ENCODE measurements around the gene OR10V1.
"Not testable (repeated sequence)": the region's sequence is repeated elsewhere in the genome, so short reads cannot be mapped to it uniquely, and the experiment has no call there.

The OR10V1 gene

DNA sequence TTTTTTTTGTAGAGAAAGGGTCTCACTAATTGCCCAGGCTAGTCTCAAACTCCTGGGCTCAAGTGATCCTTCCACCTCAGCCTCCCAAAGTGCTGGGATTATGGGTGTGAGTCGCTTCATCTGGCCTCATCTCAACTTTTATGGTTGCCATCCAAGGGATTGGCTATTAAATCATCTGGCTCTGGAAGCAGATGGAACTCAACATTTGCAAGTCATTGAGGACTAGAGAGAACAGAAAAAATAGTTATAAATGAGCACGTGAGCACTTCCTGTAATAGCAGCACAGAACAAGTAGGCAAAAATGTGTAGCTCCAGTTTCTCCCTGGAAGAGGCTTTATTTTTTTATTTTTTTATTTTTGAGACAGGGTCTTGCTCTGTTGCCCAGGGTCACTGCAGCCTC, 22.5 kb downstream of the OR10V1 start:
- H3K27ac Mint-ChIP-seq, result no peak overlapping the region
- H3K27me3 Mint-ChIP-seq, result peaks cover 9% of the 10 kb centered on the region
- H3K4me1 Mint-ChIP-seq (ENCODE audit: low read depth), result peaks cover 6% of the 10 kb centered on the region
- H3K4me3 Mint-ChIP-seq, result no peak overlapping the region
- peaks cover 5% of the 10 kb centered on the region for H3K36me3 Mint-ChIP-seq
- peaks cover 21% of the 10 kb centered on the region for H3K9me3 Mint-ChIP-seq (ENCODE audit: low read depth)

DNA sequence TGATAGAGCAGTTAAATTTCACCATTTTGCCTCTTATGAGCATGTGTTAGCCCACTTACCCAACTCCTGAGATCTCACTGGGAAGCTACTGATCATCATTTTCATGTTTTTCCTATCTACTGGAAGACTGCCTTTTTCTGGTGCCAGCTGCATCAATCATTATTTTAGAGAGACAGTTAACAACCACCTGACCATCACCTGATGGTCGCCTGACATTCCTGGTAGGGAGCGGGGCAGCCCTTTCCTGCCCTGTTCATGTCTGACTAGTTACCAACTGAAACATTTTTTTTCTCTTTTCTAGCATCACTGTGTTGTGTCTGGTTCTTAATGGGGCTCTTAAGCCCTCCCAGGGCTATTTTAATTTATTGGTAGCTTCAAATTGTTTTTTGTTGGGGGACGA, 24.6 kb downstream of the OR10V1 start:
- Mint-ChIP-seq H3K4me1 (ENCODE audit: low read depth) (peaks cover 6% of the 10 kb centered on the region), H3K4me3 (no peak overlapping the region), H3K27ac (no peak overlapping the region), H3K9me3 (ENCODE audit: low read depth) (peaks cover 15% of the 10 kb centered on the region), H3K36me3 (peaks cover 5% of the 10 kb centered on the region), H3K27me3 (peaks cover 15% of the 10 kb centered on the region)

DNA sequence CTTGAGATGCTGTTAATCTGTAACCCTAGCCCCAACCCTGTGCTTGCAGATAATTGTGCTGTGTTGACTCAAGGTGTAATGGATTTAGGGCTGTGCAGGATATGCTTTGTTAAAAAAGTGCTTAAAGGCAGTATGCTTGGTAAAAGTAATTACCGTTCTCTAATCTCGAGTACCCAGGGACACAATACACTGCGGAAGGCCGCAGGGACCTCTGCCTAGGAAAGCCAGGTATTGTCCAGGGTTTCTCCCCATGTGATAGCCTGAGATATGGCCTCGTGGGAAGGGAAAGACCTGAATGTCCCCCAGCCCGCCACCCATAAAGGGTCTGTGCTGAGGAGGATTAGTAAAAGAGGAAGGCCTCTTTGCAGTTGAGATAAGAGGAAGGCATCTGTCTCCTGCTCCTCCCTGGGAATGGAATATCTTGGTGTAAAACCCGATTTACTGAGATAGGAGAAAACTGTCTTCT, 32.4 kb downstream of the OR10V1 start:
- not testable (repeated sequence) for H3K36me3 Mint-ChIP-seq; H3K4me1 Mint-ChIP-seq (ENCODE audit: low read depth); H3K27ac Mint-ChIP-seq; H3K9me3 Mint-ChIP-seq (ENCODE audit: low read depth); H3K4me3 Mint-ChIP-seq
- peaks cover 14% of the 10 kb centered on the region for H3K27me3 Mint-ChIP-seq

DNA sequence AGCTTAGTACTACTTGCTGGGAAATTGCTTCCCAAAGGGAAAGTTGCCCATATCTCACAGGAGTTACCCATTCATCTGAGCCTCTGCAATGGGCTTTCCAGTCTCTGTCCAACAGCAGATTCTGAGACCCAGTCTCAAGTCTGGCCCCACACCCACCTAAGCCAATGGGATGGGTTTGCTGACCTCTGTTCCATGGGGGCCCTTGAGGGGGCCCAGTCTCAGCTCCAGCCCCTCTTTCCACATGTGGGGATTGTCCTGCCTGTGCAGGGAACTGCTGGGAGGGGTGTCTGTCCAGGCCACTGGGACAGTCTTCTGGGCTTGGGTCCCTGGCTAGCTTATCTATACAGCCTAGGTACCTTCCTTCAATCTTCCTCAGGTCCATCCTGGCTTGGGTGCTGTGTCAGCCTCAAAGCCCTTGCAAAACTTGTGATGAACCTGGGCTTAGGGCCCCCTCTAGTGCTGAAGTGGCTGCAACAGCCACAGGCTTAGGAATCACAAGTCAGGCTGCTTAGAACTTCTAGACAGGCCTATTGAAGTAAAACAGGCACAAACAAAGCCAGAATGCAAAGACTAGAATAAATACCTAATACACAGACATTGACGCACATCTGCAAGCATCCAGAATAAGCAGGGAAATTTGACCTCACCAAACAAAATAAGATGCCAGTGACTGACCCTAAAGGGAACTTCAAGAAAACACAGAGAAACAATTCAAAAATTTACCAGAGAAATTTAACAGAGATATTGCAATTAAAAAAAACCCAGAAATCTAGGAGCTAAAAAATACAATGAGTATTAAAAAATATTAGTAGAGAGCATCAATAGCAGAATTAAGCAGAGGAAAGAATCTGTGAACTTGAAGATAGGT, 33.1 kb downstream of the OR10V1 start:
- Mint-ChIP-seq H3K4me1 (ENCODE audit: low read depth) (no peaks in the 10 kb centered on the region), H3K36me3 (no peaks in the 10 kb centered on the region), H3K9me3 (ENCODE audit: low read depth) (no peaks in the 10 kb centered on the region), H3K27ac (no peak overlapping the region), H3K27me3 (peaks cover 9% of the 10 kb centered on the region), H3K4me3 (no peak overlapping the region)

DNA sequence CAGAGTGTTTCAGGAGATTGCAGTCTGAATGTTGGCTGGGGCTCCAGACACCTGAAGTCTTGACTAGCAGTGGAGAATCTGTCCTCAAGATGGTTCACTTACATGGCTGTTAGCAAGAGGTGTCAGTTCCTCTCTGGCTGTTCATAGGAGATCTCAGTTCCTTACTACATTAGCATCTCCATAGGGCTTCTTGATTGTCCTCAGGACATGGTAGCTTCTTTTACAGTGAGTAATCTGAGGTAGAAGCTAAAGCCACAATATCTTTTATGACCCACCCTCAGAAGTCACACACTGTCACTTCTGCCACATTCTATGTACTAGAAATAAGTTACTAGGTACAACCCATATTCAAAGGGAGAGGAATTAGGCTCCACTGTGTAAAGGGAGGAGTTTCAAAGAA, 34.3 kb downstream of the OR10V1 start:
- no peak overlapping the region for H3K27ac Mint-ChIP-seq
- peaks cover 7% of the 10 kb centered on the region for H3K27me3 Mint-ChIP-seq
- H3K4me3 Mint-ChIP-seq, result no peak overlapping the region
- no peaks in the 10 kb centered on the region for H3K4me1 Mint-ChIP-seq (ENCODE audit: low read depth)
- no peaks in the 10 kb centered on the region for H3K9me3 Mint-ChIP-seq (ENCODE audit: low read depth)
- H3K36me3 Mint-ChIP-seq, result no peaks in the 10 kb centered on the region

DNA sequence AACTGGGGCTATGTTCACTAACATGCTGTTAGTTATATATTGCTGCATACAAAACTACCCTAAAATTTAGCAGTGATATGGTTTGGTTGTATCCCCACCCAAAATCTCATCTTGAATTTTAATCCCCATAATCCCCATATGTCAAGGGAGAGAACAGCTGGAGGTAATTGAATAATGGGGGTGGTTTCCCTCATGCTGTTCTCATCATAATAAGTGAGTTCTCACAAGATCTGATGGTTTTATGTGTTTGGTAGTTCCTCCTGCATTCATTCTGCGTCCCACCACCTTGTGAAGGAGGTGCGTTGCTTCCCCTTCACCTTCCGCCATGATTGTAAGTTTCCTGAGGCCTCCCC, 34.9 kb downstream of the OR10V1 start:
- no peaks in the 10 kb centered on the region for H3K36me3 Mint-ChIP-seq
- H3K27ac Mint-ChIP-seq, result no peak overlapping the region
- no peaks in the 10 kb centered on the region for H3K4me1 Mint-ChIP-seq (ENCODE audit: low read depth)
- H3K9me3 Mint-ChIP-seq (ENCODE audit: low read depth), result no peaks in the 10 kb centered on the region
- H3K4me3 Mint-ChIP-seq, result no peak overlapping the region
- H3K27me3 Mint-ChIP-seq, result peaks cover 7% of the 10 kb centered on the region

DNA sequence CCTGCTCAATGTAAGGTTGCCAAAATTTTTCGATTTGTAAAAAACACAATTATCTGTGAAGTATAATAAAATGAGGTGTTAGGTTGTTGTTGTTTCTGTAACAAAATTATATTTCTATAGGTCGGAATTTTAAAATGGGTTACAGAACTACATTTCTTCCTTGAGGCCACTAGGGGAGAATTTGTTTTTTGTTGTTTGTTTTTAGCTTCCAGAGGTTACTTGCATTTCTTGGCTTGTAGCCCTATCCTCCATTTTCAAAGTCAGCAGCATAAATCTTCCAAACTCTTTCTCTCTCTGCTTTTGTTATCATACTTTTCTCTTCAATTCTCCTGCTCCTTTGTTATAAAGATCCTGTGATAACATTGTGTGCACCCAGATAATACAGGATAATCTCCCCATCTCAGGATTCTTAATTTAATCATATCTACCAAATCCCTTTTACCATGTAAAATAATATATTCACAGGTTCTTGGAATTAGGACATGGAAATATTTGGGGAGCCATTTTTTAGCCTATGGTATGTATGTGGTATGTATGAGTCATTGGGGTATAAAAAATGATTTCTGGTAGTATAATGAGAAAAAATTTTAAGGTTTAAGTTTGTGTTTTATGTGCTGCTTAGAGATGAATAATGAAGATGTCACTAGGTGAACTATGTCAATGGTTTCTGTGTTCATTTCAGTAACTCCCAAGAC, 35.4 kb downstream of the OR10V1 start:
- H3K27ac Mint-ChIP-seq, result no peak overlapping the region
- no peaks in the 10 kb centered on the region for H3K9me3 Mint-ChIP-seq (ENCODE audit: low read depth)
- no peaks in the 10 kb centered on the region for H3K4me1 Mint-ChIP-seq (ENCODE audit: low read depth)
- H3K4me3 Mint-ChIP-seq, result no peak overlapping the region
- H3K36me3 Mint-ChIP-seq, result no peaks in the 10 kb centered on the region
- peaks cover 7% of the 10 kb centered on the region for H3K27me3 Mint-ChIP-seq

DNA sequence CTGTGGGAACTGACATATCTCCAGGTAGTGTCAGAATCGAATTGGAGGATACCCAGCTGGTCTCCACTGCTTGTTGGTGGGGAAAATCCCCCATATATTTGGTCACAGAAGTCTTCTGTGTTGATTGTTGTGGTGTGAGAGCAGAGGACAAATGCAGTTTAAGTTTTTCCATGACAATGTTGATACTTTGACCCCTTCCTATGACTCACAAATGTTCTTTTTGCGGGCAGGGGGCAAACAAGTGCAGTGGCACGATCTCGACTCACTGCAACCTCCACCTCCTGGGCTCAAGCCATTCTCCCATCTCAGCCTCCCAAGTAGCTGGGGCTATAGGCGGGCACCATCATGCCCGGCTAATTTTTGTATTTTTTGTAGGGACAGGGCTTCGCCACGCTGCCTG, 37.4 kb downstream of the OR10V1 start:
- Mint-ChIP-seq H3K27ac (no peak overlapping the region), H3K27me3 (peaks cover 3% of the 10 kb centered on the region), H3K36me3 (no peaks in the 10 kb centered on the region), H3K4me3 (no peak overlapping the region), H3K9me3 (ENCODE audit: low read depth) (no peaks in the 10 kb centered on the region), H3K4me1 (ENCODE audit: low read depth) (no peaks in the 10 kb centered on the region)

DNA sequence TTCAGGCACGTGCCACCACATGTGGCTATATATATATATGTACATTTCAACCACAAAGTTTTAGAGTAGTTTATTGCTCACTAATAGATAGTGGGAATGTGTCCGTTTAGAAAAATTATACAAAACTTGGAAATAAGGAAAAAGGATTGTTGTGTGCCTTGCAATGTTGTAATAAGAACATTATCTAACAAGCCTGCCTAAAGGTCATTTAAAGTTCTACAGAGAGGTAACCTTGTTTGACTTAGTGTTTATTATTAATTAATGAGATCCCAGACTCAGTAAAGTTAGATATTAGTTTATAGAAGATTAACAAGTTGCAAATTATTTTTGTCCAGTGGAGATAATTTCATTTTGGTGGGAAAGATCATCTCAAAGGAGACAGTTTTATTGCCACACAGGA, 39.4 kb downstream of the OR10V1 start:
- Mint-ChIP-seq H3K27ac (no peak overlapping the region), H3K27me3 (no peaks in the 10 kb centered on the region), H3K4me1 (ENCODE audit: low read depth) (peaks cover 7% of the 10 kb centered on the region), H3K4me3 (no peak overlapping the region), H3K36me3 (no peaks in the 10 kb centered on the region), H3K9me3 (ENCODE audit: low read depth) (no peaks in the 10 kb centered on the region)

DNA sequence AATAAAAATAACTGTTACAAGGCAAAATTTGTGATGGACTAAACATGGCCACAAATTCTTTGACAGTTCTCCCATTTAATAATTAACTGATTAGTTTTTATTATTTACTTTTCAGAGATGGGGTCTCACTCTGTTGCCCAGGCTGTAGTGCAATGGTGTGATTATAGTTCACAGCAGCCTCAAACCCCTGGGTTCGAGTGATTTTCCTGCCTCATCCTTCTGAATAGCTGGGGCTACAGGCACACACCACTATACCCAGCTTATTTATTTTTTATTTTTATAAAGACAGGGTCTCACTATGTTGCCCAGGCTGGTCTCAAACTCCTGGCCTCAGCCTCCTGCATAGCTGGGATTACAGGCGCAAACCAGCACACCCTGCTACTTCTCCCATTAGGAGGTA, 40.4 kb downstream of the OR10V1 start:
- Mint-ChIP-seq H3K27ac (no peak overlapping the region), H3K36me3 (no peaks in the 10 kb centered on the region), H3K4me1 (ENCODE audit: low read depth) (peaks cover 10% of the 10 kb centered on the region), H3K9me3 (ENCODE audit: low read depth) (no peaks in the 10 kb centered on the region), H3K4me3 (no peak overlapping the region), H3K27me3 (no peaks in the 10 kb centered on the region)

DNA sequence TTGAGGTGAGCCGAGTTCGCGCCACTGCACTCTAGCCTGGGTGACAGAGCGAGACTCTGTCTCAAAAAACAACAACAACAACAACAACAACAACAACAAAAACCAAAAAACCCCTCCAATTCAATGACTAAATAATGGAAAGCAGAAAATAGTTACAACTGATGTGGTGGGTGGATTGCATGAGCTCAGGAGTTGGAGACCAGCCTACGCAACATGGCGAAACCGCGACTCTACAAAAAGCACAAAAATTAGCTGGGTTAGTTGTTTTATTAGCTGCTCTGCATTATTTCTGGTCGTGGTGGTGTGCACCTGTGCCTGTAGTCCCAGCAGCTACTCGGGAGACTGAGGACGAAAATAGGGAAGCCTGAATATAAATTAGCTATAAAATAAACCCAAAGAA, 42.2 kb downstream of the OR10V1 start:
- H3K27me3 Mint-ChIP-seq, result no peaks in the 10 kb centered on the region
- H3K9me3 Mint-ChIP-seq (ENCODE audit: low read depth), result no peaks in the 10 kb centered on the region
- peaks cover 4% of the 10 kb centered on the region for H3K36me3 Mint-ChIP-seq
- H3K27ac Mint-ChIP-seq, result no peak overlapping the region
- no peak overlapping the region for H3K4me3 Mint-ChIP-seq
- H3K4me1 Mint-ChIP-seq (ENCODE audit: low read depth), result peaks cover 26% of the 10 kb centered on the region

DNA sequence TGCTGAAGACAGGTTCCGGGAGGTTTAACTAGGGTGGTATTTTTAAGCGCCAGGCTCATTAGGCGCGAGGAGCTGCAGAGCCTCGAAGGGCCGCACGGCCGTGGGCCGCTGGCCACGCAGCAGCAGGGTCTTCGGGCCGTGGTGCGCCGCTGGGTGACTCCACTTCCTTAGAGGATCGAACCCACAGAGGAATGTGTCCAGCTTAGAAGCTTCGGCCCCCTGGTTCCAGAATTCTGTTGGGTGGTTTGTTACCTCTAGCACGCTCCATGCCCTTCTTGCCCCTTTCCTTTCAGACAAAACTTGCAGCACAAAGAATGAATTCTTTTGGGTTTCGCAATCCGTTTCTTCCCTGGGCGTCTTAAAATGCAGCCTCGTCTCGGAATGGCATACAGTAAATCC, 44.0 kb downstream of the OR10V1 start:
- no peaks in the 10 kb centered on the region for H3K27me3 Mint-ChIP-seq
- peak overlapping the region; percentile 96 for H3K27ac Mint-ChIP-seq
- H3K9me3 Mint-ChIP-seq (ENCODE audit: low read depth), result no peaks in the 10 kb centered on the region
- peaks cover 4% of the 10 kb centered on the region for H3K36me3 Mint-ChIP-seq
- peaks cover 38% of the 10 kb centered on the region for H3K4me1 Mint-ChIP-seq (ENCODE audit: low read depth)
- H3K4me3 Mint-ChIP-seq, result peak overlapping the region; percentile 95

DNA sequence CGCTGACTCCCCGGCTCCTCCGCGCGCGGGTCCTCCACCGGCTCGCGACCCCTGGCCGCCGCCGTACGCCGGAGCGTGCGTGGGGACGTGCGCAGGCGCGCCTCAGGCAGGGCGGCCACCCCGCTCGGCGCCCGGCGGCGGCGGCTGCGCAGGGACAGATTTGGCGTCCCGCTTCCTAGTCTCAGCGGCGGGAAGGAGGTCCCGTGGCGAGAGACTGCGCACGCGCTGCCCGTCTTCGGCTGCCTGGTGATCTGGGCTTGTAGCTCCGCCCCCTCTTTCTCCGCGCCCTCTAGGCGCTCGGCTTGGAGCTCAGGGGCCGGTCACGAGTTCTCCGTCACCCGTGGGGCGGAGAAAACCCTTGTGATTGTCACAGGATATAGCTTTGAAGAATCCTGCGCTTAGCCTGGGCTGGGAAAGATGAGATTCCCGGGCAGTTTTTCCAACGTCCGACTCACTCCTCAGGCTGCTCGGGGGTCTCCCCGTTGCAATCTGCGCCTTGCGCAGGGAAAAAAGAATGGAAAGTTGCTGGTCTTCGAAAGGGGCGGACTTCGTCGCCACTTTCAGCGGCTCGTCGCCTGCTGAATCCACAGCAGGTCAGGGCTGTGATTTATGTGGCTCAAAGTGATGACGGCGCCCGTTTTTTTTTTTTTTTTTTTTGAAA, 44.6 kb downstream of the OR10V1 start, which contains the start of gene PATL1:
Gene PATL1 (minus strand): TSS at position 88 of the 661 bp plus-strand sequence. CDS start 142 bp downstream, outside the sequence.
- H3K4me3 Mint-ChIP-seq, result peak within 1 kb of the TSS; percentile 95
- no peaks in the 10 kb centered on the region for H3K27me3 Mint-ChIP-seq
- H3K4me1 Mint-ChIP-seq (ENCODE audit: low read depth), result peaks cover 40% of the 10 kb centered on the region
- peak within 1 kb of the TSS; percentile 96 for H3K27ac Mint-ChIP-seq
- no peaks in the 10 kb centered on the region for H3K9me3 Mint-ChIP-seq (ENCODE audit: low read depth)
- H3K36me3 Mint-ChIP-seq, result peaks cover 4% of the 10 kb centered on the region

DNA sequence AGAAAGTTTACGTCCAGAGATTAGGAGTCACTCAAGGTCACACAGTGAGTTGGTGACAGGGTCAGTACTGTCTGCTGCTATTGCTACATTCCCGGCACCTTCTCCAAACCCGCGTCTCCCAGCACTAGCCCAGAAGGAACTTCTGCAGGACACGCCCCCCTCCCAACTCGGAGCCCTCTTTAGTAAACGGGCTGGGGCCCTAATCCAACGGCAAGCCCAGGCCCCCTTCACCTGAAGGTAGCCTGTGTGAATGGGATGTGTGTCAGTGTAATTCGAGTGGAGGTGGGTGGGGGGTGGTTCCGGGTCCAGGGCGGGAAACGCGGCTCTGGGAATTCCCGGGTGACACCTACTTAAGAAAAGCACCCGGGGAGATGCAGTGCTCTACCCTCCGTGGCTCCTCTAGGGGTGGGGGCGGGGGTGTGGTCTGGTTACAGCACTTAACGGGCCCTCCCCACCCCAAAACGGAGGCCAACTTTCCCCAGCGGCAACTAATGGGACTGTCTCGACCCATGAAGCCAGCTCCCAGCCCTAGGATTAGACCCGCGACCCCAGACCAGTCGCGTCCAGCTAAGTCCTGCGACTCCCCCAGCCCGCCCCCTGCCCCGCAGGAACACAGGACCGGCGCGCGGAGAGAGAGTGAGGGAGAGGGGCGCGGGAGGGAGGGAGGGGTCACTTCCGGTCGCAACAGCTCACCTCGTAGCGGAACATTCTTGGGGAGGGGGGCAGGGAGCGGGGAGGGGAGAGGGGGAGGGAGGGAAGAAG, 45.3 kb downstream of the OR10V1 start:
- Mint-ChIP-seq H3K27ac (peak overlapping the region; percentile 88), H3K27me3 (no peaks in the 10 kb centered on the region), H3K36me3 (peaks cover 4% of the 10 kb centered on the region), H3K4me3 (peak overlapping the region; percentile 90), H3K9me3 (ENCODE audit: low read depth) (no peaks in the 10 kb centered on the region), H3K4me1 (ENCODE audit: low read depth) (peaks cover 46% of the 10 kb centered on the region)
